Retina (tissue), 1 donor: Measurements from ENCODE around the gene ELP4.

ENCODE experiments used
- DNase-seq: peaks from one replicate; pipeline ENCODE4 v3.0.0-alpha.2; 2016

Gene ELP4

DNA sequence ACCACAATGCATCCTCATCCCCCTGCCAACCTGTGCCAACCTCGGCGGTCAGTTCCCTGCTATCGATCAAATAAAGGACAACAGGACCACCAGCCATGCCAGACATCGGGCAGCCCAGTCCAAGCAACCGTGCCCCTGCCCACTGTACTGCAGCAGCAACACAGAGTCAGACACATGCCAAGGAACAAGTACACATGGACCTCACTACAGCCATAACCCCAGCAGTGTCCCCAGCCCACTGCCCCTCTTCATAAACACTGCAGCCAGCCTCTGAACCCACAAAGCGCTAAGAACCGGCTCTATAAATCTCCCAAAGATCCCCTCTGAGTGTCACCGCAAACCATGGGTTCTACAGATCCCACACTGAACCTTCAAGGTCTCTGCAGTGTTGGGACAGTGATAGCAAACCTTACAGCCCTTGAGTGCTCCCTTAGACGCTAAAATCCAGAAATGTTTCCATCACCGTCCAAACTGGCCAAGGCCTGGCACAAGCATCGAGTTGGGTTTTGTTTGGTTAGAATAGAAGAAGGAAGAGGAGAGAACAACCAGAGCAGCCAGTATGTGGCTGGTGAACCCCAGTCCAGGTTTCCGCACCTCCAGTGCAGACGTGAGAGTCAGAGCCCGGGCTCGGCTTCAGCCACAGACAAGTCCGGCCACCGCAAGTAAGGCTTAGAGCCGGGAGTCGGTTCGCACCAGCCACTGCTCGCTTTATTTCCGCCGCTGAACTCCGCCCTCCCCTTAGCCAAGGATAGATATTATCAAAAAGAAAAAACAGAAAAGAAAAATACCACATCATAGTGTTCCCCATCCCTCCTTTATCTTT, 293.6 kb downstream of the ELP4 start:
- DNase-seq, result peak; percentile 82

DNA sequence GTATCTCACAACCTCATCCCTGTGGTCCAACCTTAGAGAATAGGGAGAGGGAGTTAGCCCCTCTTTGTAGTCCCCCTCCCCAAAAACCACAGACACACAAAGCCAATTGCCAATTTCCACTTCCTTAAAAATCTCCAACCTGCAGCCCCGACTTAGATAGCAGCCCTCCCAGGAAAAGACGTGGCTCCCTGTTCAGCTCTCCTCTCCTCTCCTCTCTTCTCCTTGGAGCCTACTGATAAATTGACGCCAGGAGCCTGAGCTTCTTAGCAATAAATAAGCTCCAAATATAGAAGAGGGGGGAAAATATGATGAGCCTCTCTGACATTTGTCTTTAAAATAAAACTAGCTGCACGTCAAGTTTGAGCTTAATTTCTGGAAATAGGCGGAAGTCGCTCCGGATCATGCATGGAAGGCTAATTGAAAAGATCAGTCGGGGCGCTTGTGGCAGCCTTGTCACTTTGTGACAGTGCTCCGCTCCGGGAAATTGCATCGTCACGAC, 294.3 kb downstream of the ELP4 start:
- DNase-seq, result no peak

DNA sequence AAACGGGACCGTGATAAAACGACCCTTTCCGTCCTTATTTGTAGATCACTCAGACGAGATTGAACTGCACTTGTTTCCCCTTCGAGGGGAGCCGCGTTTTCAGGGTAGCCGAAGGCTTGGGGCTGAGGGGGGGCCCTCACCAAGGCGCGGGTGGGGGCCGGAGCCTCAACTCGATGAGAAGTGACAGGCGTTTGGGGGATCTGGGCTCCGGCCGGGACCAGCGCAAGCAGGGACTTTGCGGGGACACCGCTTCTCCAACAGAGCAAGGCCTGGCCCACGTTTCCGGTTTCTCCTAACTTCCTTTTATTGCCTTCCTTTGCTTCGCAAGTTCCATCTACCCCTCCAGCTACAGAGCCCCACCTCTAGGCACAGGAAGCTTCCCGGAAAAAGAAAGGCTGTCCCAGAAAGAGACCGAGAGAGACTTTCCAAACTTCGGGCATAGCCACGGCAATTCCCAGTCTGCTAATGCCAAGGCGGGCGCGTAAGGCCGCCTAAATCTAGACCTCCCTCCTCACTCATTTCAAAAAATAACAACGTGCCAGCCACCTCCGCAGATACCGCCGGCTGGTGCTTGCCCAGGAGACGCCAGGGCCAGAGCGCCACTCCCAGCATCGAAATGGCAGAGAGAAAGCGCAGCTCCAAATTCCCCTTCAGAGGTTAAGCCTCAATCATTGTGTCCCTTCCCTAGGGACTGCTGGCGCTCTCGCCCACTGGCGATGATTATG, 294.9 kb downstream of the ELP4 start:
- peak; percentile 92 for DNase-seq

DNA sequence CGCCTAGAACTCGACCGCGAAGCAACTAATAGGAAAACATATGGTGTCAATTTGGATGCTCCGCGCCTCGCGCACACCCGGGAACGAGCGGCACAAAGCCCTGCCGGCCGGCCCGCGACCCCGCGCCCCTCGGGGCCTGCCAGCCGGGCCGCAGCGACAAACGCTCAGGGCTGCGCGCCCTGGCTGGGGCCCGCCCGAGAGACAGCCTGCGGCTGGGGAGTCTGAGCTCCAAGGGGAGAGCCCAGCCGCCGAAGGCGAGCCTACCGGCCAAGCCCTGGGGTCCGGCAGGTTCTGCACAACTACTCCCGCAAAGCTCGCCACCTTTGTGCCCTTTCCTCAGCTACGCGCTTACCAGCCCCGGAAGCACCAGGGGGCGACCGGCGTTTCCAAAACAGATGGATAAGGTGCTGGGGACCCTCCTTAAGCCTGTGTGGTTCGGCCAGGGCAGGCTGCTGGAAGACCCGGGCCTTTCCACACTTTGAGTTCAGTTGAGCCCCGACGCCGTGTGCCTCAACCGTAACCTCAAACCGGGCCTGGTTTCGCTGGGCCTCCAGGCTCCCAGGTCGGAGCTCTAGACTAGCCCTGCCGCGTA, 295.6 kb downstream of the ELP4 start:
- no peak for DNase-seq

DNA sequence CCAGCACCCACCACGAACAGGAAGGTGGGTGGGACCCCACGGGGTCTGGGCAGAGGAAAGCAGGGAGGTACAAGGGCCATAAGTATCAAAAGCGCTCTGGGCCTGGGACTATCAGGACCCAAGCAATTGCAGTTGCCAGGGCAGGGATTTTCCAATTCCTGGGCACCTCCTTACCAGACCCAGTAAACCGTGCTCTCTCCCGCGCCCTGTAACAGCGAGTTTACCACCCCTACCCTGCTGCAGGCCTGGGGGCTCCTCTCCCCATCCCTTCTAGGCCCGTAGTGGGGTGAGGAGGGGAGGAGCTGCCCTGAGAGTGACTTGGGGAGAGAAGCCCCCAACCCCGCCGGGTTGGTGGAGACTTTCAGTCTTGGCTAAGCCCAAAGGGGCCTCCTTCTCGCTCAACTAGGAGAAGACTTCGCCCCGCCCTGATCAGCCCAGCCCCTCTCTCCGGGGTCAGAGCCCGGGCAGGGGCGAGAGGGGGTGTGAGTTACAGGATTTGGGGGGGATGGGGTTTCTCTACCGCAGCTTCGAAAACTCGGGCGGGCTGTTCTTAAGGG, 296.1 kb downstream of the ELP4 start:
- DNase-seq, result peak; percentile 85

DNA sequence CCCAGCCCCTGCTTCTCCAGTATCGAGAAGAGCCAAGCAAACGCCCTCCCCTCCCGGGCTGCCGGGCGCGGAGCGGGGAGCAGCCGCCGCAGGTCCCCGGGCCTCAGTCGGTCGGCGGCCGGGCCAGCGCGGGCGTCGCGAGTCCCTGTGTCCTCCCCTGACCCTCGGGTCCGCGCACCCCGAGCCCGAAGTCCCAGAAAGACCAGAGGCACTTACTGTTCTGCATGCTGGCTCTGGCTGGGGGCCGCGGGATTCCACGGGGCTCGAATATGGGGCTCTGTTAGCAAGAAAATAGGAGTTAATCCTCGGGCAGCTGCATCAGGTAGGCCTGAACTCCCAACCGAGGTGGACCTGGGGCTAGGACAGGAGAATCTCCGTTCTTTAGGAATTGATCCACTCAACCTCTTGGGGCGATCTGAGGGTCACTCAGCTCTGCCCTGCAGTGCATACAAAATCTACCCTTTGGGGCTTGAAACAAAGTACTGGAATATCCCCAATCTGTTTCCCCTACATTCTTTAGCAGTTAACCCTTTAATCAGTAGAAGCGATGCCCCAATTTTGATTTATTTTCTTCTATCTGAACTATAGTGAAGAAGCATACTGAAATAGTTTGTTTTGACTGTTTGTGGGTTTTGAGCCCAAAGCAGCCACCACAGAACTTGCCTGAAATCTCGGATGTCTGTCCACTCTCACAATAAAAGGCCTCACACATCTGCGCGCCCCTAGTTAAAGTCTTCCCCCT, 296.8 kb downstream of the ELP4 start:
- DNase-seq, result peak; percentile 66

DNA sequence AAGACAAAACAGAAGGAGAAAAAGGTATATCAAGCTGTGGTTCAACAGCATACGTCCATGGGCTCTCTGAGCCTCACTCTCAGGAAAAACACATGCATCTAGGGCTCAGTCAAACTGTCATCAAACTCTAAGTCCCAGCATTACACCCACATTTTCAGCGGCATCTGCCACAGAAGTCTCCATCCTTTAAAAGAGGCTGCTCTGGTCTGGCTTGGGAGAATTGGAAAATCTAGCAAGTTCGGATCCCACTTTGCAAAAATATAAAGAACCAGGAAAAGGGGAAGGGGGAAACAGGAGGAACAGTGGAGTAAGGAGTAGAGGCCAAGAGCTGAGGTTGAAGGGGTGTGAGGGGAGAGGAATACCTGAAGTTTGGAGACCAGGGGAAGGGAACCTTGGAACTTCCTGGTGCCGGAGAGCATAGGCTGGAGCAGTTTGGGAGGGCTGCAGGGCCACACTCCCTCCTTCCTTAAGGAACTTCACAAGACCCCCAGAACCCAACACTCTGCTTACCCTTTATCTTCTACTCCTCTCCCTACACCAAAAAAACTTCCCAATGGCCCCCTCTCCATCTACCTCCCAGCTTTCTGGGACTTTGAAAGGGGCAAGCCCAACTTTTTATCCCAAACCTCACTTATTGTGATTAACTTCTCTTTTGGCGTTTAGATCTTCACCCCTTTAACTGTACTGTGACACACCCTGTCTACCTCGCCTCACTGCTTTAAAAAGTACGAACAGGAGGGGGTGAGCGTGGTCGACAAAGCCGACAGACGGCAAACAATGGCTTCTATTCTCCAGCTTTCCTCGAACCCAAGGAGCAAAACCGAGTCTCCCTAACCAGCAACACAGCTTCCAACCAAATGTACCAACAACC, 297.6 kb downstream of the ELP4 start:
- DNase-seq, result peak; percentile 73

DNA sequence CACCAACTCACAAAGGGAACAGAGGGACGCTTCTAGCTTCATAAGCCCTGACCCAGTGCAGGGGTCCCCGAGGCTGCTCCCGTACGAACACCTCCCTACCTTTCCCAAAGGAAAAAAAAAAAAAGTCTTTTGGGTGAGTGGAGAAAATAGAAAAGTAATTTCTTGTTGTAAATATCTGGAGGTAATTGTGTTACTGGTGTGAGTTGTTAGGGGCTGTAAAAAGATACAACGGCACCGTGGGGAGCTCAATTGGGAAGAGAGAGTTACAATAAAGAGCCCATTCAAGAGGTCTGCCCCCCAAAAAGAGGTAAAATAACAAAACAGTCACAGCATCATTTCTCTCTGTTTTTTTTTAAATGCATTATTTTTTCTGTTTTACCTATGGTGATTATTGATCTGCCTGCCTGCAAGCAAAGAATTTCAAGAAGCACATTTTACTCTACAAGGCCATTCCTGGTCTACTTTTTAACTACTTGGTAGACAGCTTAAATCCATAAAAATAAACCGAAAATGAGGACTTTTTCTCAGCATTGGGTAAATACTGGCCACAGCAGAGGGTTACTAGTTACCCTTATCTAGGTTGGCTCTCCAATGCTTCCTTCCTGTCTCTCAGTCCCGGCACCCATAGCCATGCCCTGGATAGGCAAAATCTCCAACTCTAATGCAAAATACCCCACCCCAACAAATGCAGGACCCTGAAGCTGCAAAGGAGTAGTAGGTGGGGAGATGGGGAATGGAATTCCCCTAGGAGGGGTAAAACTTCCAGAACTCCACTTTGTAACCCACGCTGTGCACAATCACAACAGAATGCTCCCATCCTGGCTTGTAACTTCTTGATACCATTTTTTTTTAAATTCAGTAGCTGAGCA, 298.5 kb downstream of the ELP4 start:
- no peak for DNase-seq

DNA sequence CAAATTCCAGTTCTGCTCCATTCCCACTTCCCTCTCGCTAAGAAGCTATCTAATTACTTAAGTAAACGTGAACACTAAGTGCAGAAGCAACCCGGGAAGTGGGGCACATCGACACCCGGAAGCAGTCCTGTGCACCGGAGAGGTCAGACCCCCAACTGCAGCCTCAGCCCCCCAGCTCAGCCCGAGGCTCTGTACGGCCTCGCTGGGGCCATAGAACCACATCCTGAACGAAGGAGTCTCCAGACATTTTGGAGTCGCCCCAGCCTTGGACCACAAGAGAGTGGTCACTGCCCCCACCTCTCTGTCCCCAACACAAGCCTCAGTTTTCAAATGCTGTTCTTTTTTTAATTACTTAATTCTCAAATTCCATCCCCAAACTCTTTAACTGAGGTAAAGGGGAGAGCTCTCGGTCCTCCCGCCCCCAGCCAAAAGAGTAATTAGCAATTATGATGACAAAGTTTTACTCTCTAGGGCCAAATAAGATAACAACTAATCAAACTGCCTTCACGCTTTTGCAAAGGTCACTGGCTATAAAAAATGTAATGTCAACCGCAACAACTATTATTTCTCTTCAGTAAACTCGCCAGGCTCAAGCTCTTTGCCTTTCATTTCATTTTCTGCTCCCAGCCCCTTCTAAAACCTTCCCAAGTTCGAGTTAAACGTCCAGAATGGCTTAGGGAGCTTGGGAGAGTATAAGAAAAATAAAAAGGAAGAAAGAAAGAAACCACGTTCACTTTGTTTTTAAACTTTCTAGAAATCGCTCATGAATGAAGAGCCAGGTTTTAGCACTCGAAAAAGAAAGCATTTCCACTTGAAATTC, 299.4 kb downstream of the ELP4 start:
- DNase-seq, result no peak

DNA sequence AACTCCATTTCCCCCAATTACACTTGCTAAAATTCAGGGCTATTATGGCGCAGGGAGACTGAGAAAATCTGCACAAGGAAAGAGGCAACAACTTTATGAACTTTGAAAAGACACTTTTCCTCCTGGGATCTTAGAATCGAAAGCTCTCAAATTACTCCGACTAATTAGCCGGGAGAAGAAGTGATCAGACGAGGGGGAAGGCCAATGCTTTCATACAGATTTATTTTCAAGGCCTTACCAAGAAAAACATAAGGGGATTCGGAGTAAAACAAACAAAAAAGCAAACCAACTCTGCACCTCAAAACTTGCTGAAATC, 299.9 kb downstream of the ELP4 start:
- no peak for DNase-seq

DNA sequence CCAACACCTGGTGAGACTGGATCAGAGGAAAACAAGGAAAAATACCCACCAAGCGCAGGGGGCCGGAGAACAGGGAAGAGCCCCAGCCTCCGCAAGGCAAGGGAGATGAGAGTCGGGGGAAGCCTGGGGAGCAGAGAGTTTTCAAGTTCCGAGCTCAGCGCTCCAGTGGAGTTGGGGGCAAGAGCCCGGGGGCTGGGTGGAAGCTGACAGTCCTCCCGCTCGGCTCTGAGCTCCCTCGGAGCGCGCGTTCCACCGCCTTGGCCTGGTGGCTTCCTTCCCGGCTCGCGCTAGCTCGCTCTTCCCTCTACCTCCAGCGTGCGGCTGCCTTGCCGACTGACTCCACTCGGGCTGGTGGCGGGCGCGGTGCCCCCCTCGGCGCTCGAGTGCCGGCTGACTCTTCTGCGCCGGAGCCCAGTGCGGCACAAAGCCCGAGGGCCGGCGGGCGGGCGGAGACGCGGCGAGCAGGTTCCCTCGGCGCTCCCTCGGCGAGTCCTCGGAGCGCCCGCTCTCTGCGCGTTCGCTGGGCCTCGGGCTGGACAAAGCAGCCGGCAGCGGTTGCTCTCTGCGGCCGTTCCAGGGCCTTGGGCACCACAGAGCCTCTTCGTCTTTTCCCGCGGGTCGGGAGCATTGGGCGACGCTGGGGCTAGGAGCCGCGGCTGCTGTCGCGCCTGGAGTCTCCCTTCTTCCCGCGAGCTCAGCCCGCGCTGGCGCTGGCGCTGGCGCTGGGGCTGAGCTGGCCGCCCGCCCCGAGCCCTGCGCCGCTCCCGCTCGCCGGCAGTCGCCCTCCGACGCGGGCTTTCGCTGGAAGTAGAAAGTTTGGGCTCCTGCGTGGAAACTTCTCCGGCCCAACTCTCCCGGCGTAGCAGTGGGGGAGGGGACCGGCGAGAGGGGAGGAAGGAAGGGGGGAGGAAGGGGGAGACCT, 300.6 kb downstream of the ELP4 start:
- DNase-seq, result peak; percentile 72

DNA sequence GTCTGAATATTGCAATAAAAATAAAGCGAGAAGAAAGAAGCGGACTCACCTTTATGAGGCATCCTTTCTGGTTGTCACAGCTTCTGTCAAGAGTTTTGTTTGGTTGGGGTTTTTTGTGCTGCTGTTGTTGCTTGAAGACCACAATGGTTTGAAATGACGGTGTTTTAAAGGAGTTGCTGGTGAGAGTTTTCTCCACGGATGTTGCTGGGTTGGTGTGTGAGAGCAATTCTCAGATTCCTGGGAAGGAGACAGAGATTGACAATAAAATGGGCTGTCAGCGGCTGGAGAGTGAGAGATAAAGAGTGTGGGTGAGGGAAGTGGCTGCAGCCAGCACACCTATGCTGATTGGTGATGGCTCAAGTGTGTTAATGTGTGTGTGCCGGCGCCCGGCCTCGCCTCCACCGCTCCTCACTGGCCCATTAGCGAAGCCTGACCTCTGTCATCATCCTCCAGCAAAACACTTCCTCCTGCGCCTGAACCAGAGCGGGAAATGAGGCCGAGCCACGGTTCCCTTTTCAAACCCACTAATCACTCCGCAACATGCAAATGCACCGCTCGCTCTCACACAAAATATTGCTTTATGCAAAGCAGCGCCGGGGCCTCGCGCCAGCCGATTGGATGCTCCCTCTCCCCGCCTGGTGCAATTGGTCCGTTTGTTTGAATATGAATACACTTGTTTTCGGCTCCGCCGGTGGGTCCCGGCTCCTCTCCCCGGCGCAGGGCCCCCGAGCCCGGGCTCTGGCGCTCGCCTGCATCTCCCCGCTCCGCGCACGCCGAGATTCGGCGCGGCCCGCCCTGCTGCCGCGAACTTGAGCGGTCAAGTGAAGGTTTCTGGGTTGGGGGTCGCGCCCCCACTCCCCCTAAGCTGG, 301.4 kb downstream of the ELP4 start, which contains the start of gene PAX6:
Gene PAX6 (minus strand): TSS at position 544 of the 869 bp plus-strand sequence. CDS start 4,911 bp downstream, outside the sequence.
- DNase-seq, result peak; percentile 97

DNA sequence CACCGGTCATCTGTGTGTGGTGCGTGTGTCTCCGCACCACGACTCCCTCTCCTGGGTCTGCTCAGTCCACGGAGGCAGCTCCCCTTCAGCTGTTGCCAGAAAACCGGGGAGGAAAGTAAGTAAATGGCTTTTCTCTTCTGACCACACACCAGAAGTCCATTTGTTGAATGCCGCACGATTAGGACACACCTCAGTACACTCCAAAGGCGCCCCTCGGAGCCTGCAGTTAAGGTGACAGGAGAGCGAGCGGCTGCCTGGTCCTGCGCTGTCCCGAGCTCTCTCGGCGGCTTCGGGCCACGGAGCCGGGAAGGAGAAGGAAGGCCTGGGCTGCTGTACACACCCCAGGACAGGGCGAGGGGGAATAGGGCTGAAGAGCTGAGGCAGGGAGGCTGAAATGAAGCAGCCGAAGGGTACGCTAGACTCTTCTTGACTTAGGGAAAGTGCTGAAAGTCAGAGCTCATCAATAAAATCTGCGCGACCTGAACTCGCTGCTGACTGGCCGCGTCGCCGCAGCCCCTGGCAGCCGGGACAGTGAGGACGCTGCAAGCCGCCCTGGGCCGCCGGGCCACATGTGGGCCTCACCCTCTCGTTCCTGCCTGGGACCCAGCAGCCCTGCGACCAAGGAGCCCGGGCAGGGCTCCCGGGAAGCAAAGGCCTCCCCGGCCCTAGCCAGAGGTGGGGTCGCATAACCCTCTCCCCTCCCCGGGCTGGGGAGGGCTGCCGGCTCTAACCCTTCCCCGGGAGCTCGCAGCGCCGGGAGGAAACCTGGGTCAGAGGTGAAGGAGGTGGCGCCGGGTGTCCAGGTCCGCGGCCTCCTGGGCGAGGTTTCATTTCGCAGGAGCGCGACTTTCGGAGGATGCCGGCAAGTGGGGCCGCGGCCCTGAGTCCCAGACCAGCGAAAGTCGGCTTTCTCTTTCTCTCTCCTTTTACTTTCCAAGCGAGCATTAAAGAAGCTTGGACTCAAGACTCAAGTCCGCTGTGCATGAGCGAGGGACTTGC, 303.1 kb downstream of the ELP4 start:
- DNase-seq, result peak; percentile 89

DNA sequence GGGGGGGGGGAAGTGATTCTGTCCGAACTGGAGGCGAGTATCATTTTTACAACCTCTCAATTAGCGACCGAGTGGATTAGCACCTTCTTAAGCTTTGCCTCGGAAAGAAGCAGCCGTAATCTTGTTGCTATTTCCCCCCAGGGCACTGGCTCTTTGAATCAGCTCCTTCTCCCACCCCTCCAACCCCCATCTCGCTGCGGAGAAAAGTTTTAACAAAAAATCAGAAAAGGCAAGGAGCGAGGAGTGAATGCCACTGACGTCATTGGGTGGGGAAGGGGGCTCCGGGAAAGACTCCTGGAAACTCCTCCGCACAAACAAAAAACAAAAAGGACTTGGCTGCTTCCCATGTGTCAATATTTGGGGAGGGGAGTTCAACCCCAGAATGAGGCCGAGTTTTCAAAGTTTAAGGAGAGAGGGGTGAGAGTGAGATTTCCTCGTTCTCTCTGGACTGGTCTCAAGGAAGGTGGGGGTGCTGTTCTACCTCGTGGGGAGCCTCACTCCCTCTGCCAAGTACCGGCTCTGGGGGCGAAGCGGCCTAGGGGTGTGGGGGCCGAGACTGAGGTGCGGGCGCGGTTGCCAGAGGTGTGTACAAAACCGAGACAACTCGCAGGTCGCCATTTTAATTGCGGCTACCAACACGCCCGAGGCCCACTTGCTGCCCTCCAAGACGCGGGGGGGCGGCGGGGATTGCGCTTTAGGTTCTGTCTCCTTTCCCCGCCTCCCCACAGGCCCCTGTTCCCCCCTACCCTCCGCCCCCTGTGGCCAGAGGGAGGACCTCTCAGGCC, 304.0 kb downstream of the ELP4 start:
- peak; percentile 82 for DNase-seq

DNA sequence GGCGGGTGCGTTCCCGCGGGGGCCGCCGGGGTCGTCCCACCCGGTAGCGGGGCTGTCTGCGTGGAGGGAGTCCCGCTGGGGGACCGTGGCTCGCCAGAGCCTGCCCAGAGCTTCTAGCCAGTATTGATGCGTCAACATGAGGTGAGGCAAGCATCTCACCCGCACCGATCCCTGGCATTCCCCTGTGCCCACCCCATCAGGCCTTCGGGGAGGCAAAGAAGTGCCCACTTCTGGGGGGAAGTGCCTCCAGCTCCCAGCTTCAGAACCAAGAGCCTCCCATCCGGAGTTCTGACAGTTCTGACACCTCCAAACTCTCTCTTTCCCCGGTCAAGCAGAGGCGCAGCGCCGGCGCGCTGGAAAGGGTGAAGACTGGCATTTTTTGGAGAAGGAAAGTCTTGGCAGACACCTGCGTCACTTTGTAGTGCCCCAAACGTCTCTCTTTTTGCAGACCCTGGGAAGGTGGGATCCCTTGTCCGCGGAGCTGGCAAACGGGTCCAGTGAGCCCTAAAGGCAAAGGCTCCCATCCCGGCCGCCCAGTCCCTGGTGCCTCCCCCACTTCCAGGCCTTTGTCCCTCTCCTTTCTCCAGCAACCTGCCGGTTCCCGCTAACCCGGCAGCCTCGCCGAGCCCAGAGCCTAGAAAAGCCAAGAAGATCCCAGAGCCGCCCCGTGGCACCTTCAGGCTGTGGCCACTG, 304.8 kb downstream of the ELP4 start:
- DNase-seq, result peak; percentile 86
